ENCODE data around the gene SLC6A1. TPM values are rescaled to one million over a fixed set of nuclear protein-coding genes. Genes with fewer than 3 reads are reported as not detected.

SLC6A1 gene
- polyA plus RNA-seq, 1 experiment, result not detected

DNA sequence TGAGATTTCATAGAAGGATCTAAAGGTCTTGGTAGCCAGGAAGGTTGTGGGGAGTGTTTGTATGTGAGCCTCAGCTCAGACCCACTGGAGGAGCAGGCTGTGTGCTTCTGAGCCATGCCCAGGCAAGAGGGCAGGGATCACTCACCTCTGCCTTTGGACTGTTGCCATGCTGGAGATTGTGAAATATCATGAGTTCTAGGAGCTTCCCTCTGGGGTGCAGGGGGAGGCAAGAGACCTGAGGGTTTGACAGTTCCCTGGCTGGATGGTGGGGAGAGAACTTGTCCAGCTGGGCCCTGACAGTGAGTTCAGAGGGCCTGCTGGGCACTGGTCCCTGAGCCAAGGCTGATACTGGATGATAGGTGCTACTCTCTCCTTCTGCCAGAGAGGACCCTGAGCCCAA is 6.0 kb downstream of the SLC6A1 start:
- CTCF ChIA-PET, result no interaction called here
- TF ChIP-seq, protein P1, sequence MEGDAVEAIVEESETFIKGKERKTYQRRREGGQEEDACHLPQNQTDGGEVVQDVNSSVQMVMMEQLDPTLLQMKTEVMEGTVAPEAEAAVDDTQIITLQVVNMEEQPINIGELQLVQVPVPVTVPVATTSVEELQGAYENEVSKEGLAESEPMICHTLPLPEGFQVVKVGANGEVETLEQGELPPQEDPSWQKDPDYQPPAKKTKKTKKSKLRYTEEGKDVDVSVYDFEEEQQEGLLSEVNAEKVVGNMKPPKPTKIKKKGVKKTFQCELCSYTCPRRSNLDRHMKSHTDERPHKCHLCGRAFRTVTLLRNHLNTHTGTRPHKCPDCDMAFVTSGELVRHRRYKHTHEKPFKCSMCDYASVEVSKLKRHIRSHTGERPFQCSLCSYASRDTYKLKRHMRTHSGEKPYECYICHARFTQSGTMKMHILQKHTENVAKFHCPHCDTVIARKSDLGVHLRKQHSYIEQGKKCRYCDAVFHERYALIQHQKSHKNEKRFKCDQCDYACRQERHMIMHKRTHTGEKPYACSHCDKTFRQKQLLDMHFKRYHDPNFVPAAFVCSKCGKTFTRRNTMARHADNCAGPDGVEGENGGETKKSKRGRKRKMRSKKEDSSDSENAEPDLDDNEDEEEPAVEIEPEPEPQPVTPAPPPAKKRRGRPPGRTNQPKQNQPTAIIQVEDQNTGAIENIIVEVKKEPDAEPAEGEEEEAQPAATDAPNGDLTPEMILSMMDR (IDR thresholded peaks at IDR 0.05; ENCODE audit: low read depth, low read length), result no peak
- POLR2A ChIA-PET, result no interaction called here
- H3K4me3 ChIP-seq (ENCODE audit: low read depth, low read length), result no peak overlapping the region
- DNase-seq (ENCODE audit: low read depth, low spot score), result no peak
- H3K9me3 ChIP-seq (ENCODE audit: control insufficient read depth, insufficient read depth, low read length), result no peaks in the 10 kb centered on the region; the same call in 1 of the 2 replicates
- H3K27me3 ChIP-seq (ENCODE audit: control insufficient read depth, insufficient read depth, low read length), result peaks cover 45% of the 10 kb centered on the region
- no peak overlapping the region for H3K27ac ChIP-seq (ENCODE audit: low read depth, low read length)

DNA sequence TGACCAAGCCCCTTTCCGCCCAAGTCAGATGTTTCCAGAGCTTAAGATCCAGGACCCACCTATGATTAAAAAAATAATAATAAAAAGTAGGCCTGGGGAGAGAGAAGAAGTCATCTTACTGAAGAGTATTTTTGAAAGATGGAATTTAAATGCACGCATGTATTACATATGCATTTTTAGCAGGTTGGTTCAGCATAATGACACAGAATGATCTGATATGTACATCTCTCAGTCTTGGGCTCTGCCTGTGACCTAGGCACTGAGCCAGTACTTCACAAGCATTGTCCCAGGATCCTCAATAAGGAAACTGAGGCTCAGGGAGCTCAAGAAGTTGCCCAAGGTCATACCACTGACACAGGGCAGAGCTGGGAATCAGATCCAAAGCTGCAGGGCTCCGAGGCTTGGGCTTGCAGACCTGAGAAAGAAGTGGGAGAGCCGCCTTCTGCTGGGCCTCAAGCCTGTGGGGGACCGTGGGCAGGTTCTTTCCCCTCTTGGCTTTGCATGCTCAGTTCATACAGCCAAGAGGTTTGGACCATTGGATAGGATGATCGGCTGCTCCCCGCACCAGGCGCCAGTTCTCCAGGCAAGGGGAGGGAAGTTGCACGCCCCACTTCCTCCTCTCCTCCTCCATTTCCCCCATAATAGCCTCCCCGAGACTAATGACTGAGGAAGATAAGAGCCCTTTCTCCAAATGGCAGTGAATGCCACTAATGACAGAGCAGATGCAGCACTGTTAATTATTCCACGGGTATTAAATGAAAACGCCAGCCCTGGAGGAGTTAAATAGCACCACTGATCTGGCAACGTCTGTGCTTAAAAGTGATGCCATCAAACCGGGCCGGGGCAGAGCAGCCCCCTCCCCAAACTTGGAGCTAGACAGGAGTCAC is 6.9 kb downstream of the SLC6A1 start:
- peaks cover 36% of the 10 kb centered on the region for H3K27me3 ChIP-seq (ENCODE audit: control insufficient read depth, insufficient read depth, low read length)
- H3K27ac ChIP-seq (ENCODE audit: low read depth, low read length), result no peak overlapping the region
- no peak for DNase-seq (ENCODE audit: low read depth, low spot score)
- ChIA-PET POLR2A (no interaction called here), CTCF (no interaction called here)
- TF ChIP-seq, protein P1 (IDR thresholded peaks at IDR 0.05; ENCODE audit: low read depth, low read length), result no peak
- H3K4me3 ChIP-seq (ENCODE audit: low read depth, low read length), result no peak overlapping the region
- no peaks in the 10 kb centered on the region for H3K9me3 ChIP-seq (ENCODE audit: control insufficient read depth, insufficient read depth, low read length)

DNA sequence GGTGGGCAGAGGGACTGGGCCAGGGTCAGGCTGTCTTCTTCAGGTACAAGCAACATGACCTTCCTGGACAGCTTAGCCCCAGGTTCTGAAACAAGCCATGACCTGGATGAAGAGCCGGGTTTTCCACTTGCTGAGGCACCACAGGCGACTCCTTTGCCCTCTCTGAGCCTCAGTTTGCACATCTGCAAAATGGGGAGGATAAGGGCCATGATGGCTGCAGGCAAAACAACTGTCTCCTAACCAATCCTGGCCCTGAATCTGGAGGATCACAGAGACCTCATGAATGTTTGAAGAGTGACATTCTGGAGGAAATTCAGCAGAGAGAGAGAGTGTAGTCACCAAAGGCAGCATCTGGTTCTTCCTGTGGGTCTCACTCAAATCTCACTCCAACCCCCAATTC is 8.0 kb downstream of the SLC6A1 start:
- peaks cover 32% of the 10 kb centered on the region for H3K27me3 ChIP-seq (ENCODE audit: control insufficient read depth, insufficient read depth, low read length)
- CTCF ChIA-PET, result no interaction called here
- TF ChIP-seq, protein P1 (IDR thresholded peaks at IDR 0.05; ENCODE audit: low read depth, low read length), result no peak
- no peaks in the 10 kb centered on the region for H3K9me3 ChIP-seq (ENCODE audit: control insufficient read depth, insufficient read depth, low read length)
- no peak overlapping the region for H3K4me3 ChIP-seq (ENCODE audit: low read depth, low read length)
- DNase-seq (ENCODE audit: low read depth, low spot score), result no peak
- POLR2A ChIA-PET, result no interaction called here
- H3K27ac ChIP-seq (ENCODE audit: low read depth, low read length), result no peak overlapping the region

DNA sequence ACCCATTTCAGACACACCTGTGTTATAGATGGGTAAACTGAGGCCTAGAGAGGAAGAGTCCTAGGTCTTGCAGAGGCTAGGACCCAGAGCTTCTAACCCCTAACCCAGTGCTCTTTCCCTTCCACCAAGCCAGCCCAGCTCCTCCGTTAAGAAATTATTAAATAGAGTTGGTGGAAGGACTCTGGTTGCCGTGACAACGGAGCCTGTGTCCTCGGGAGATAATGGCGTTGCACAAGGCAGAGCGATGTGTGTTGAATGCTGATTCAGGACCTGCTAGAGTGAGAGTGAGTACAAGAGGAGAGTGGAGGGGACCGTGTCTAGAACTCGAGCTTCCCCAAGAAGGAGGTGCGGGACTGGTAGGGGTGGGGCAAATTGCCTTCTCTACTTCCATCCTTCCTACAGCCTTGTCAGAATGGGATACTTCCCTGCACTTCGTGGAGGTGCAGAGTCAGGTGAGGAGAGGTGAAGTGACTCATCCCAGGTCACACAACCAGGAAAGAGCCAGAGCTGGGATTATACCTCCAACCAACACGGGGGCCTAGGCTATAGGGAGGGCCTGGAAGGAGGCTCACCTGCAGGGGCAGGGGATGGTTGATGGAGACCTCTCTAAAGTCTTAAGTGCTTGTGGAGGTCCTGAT is 8.6 kb downstream of the SLC6A1 start:
- ChIA-PET CTCF (interaction anchor here (0.6 to 1.2 kb wide), 2 partner anchors 18 to 55 kb away, joined by 3 read pairs; no protein-coding TSS in a partner anchor), POLR2A (no interaction called here)
- TF ChIP-seq, protein P1 (IDR thresholded peaks at IDR 0.05; ENCODE audit: low read depth, low read length), result no peak

DNA sequence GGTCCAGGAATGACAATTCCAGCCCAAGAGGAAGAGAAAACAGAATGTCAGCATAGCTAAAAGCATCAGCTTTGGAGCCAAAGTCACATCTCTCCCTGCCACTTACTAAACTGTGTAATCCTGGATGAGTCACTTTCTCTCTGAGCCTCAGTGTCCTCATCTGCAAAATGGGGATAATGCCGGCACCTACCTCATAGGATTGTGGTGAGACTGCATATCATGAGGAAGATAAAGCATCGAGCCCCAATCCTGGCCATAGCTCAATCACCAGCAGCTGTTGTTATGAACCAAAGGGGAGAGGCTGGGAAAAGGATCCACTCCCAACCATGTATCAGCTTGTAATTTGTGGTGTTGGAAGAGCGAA is 9.1 kb downstream of the SLC6A1 start:
- no peak overlapping the region for H3K4me3 ChIP-seq (ENCODE audit: low read depth, low read length)
- ChIA-PET CTCF (interaction anchor here (0.6 to 1.2 kb wide), 2 partner anchors 19 to 56 kb away, joined by 3 read pairs; no protein-coding TSS in a partner anchor), POLR2A (no interaction called here)
- H3K27ac ChIP-seq (ENCODE audit: low read depth, low read length), result no peak overlapping the region
- DNase-seq (ENCODE audit: low read depth, low spot score), result no peak
- H3K27me3 ChIP-seq (ENCODE audit: control insufficient read depth, insufficient read depth, low read length), result peaks cover 33% of the 10 kb centered on the region
- TF ChIP-seq, protein P1 (IDR thresholded peaks at IDR 0.05; ENCODE audit: low read depth, low read length), result no peak
- no peaks in the 10 kb centered on the region for H3K9me3 ChIP-seq (ENCODE audit: control insufficient read depth, insufficient read depth, low read length)

More for the DNA sequence above, 8.6 kb downstream of the SLC6A1 start:
- no peak overlapping the region for H3K4me3 ChIP-seq (ENCODE audit: low read depth, low read length)
- DNase-seq (ENCODE audit: low read depth, low spot score), result no peak
- no peak overlapping the region for H3K27ac ChIP-seq (ENCODE audit: low read depth, low read length)
- no peaks in the 10 kb centered on the region for H3K9me3 ChIP-seq (ENCODE audit: control insufficient read depth, insufficient read depth, low read length)
- H3K27me3 ChIP-seq (ENCODE audit: control insufficient read depth, insufficient read depth, low read length), result peaks cover 35% of the 10 kb centered on the region

Data from AG04450 (cell line).